Uterus (tissue), 2 donors: ENCODE data around the gene MYG1.

ENCODE experiments used
- CTCF ChIP-seq, 4 experiments: fragments of 200-600 bp in 2 of 4; fragments of 450-650 bp in 2 of 4; sonication (generic) in 2 of 4; IDR thresholded peaks; one replicate each; pipeline ENCODE4 v1.5.1; 2016 to 2019; ENCODE audit warnings: antibody characterized with exemption in 4 of 4, mild to moderate bottlenecking in 2 of 4, moderate library complexity in 1 of 4
- POLR2A ChIP-seq, 2 donors: fragments of 450-650 bp; IDR thresholded peaks; one replicate each; pipeline ENCODE4 v1.6.1; 2016; ENCODE audit warnings: antibody characterized with exemption in 2 of 2, mild to moderate bottlenecking in 1 of 2, moderate library complexity in 1 of 2

- TF ChIP-seq CTCF (IDR thresholded peaks at IDR 0.05) (peak; percentile 59 to 84 (median 74)), POLR2A (IDR thresholded peaks at IDR 0.05) (no peak)
These were observed 11.7 kb upstream of the MYG1 start for GRCh38 chr12:53287741-53288216.
